Panc1 (cell line): ENCODE measurements around the gene VWA3B.

Experiments used
- CTCF ChIP-seq: fragments of 450-650 bp; IDR thresholded peaks from 2 replicates; pipeline ENCODE4 v1.5.1; 2017; ENCODE audit warnings: mild to moderate bottlenecking
- POLR2AphosphoS5 ChIP-seq: IDR thresholded peaks from 2 replicates; pipeline ENCODE4 v1.6.1; 2012; ENCODE audit warnings: mild to moderate bottlenecking, low read depth, low read length, moderate library complexity
- SIN3A ChIP-seq: IDR thresholded peaks from 2 replicates; pipeline ENCODE4 v1.6.1; 2012; ENCODE audit warnings: low read depth, mild to moderate bottlenecking, low read length, moderate library complexity, borderline replicate concordance; ENCODE audit not compliant: insufficient read depth

- TF ChIP-seq CTCF = no peak
- TF ChIP-seq POLR2AphosphoS5 = no peak
- no peak for TF ChIP-seq SIN3A
These were observed 246.0 kb downstream of the VWA3B start for GRCh38 chr2:98332989-98333388.
